ENCODE measurements around the gene SEC14L5.
"Not testable (repeated sequence)": the region's sequence is repeated elsewhere in the genome, so short reads cannot be mapped to it uniquely, and the experiment has no call there.

Gene SEC14L5

DNA sequence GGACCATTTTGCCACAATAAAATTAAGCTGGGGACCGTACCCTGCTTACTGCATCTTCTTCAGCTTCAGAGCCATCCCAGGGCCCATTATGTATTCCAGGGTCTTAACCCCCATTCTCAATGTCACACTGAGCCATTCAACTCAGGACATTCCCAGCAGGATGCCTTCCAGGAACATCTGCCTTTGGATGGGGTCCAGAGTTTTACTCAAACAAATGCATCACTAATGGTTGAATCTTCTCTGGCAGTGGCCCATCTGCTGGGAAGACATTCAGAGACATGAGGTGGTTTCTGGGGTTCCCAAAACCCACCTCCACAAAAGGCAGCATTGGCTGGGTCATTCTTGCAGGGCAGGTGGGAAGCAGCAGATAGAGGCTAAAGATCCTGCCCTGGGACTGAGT lies 3.4 kb upstream of the SEC14L5 start:
- no peak for DNase-seq

DNA sequence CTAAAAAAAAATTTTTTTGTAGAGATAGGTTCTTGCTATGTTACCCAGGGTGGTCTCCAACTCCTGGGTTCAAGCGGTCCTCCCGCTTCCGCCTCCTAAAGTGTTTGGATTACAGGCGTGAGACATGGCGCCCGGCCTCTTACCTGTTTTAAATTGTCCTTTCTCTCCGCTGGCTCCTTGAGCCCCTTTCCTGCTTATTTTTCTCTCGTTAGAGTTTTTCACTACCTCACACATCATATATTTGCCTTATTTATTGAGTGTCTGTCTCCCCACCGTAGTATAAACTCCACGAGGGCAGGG lies 760 bp upstream of the SEC14L5 start:
- DNase-seq: no peak

DNA sequence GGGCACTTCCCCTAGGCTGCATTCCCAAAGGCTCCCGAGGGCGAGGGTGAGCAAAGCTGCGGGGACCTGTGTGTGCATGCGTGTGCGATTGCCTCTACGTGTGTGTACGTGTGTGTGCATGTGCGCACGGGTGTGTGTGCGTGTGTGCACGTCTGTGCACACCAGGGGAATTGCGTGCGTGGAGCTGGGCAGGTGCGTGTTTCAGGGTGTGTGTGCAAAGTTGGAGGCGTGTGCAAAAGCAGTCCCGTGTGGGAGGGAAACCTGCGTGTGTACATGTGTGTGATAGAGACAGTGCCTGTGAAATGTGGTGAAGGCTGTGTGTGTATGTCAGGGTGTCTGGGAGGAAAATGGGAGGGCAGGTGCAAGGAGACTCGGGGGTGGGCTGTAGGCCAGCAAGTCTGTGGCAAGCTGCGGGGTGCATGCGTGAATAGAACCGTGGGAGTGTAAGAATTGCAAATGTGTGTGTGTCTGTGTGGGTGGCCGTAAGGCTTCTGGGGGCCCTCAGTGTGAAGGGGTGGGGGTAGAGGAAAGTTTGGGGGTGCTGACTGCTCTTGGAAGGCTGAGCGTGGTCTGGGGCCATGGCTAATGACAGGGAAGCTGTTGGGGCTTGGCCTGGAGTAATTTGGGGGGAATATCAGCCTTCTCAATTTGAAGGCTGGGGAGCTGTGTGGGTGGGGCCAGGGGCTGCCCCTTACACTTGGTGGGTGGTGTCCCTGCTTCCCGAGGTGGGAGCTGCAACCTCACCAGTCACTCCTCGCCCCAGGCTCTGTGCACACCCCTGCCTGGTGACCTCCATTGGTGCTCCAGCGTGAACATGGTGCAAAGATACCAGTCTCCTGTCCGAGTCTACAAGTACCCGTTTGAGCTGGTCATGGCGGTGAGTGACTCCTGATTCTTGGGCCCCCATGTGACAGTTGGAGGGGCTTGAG lies 644 bp downstream of the SEC14L5 start:
- no peak for DNase-seq

DNA sequence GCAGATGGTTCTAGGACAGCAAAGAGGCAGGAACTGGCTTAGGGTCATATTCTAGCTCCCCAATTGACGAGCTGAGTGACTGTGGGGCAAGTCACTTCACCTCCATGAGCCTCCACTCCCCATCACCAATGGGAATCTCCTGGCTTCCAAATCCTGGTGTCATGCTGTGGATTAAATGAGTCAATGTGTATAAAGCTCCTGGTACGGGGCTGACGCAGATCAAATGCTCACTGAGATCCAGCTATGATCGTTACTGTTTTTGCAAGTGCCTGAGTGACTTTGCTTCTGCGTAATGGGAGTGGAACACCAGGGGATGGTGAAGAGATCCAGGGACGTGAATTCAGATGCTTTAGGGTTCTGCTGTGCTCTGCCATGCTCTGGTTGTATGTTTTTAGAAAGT lies 2.4 kb downstream of the SEC14L5 start:
- DNase-seq: no peak

DNA sequence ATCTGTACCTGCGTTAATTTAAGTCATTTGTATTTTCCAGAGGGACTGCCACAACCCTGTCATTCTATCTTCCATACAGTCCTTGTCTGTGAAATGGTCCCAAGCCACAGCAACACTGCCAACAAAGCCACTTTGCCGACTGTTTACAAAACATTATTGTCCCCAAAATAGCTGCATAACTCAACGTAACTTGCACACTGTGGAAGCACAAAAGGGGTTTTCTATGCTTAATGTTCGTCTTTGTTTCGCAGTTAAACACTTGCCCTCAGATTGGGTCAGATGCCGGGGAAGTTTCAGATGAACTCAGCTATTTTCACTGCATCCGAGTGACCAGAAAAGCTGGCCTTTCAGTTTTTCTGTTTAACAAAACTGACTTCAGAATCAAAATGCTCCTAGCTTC lies 4.6 kb downstream of the SEC14L5 start:
- DNase-seq: no peak

DNA sequence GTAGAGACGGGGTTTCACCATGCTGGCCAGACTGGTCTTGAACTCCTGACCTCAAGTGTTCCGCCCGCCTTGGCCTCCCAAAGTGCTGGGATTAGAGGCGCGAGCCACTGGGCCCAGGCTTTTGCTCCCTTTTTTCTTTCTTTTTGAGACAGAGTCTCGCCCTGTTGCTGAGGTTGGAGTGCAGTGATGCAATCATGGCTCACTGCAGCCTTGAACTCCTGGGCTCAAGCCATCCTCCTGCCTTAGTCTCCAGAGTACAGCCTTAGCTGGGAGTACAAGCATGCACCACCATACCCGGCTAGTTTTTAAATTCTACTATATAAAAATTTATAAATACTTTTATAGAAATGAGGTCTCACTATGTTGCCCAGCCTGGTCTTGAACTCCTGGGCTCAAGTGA lies 5.4 kb downstream of the SEC14L5 start:
- DNase-seq: not testable (repeated sequence)

DNA sequence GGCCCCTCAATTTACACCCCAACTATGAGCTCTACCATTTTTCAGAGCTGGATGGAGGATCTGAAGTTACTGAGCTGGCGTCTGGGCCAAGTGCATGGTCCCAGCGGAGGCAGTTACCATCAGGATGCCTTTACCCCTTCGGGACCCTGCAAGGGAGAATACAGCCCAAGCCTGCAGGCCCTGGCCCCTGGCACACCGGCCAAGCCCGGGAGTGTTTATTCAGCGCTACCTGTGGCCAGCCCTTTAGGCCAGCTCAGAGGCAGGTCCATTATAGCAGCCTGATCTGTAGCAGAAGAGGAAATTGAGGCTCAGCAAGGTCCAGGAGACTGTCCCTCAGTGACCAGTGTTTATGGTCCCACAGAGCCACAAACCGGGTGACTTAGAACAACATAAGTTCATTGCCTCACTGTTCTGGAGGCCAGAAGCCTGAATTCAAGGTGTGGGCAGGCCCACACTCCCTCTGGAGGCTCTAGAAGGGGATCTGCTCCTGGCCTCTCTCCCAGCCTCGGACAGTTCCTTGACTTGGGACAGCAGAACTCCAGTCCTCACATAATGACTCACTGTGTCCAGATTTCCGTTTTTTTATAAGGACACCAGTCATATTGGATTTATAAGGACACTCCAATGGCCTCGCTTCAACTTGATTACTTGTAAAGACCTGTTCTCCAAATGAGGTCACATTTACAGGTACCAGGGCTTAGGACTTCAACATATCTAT lies 8.8 kb downstream of the SEC14L5 start:
- no peak for DNase-seq

DNA sequence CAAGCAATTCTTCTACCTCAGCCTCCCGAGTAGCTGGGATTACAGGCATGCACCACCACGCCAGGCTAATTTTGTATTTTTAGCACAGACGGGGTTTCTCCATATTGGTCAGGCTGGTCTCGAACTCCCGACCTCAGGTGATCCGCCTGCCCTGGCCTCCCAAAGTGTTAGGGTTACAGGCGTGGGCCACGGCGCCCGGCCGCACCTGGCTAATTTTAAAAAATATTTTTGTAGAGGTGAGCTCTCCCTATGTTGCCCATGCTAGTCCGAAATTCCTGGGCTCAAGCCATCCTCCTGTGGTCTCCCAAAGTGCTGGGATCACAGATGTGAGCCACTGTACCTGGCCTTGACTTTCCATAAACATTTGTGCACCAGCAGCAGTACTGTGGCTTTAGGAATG lies 10.1 kb downstream of the SEC14L5 start:
- DNase-seq: not testable (repeated sequence)

DNA sequence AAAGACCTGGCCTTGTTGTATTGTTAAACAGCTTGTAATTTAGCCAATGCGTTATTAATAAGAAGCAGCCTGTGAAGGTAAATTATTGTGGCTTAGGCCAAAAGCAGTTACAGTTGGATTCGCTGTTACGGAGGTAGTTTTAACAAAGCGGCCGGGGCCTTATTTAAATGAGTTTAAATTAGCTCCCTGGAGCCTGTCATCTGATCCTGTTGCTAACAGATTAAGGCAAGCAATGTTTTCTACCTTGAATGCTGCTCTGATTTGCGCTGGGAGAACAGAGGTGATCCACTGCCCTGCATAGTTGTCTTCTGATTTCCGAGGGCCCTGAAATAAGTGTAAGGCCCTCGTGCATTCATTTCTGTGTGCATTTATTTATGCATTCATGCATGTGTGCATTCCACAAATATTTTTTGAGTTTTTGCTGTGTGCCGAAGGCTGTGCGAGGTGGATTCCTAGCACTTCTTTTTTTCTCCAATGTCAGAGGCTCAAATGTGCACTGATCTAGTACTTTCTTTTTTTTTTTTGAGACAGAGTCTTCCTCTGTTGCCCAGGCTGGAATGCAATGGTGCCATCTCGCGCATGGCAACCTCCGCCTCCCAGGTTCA lies 10.9 kb downstream of the SEC14L5 start:
- no peak for DNase-seq

DNA sequence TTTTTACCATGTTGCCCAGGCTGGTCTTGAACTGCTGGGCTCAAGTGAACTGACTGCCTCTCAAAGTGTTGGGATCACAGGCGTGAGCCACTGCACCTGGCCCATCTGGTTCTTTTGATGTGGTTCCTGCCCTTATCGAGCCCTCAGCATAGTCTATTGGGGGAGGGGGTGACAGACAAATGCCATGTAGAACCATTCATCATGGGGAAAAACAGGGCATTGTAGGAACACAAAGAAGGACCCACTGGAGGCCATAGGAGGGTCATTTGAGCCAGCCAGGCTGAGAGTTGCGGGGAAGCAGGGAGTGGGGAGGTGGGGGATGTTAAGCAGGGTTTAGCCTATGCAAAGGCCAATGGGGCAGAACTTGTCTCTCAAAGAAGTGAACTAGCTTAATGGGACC lies 11.9 kb downstream of the SEC14L5 start:
- DNase-seq: no peak

DNA sequence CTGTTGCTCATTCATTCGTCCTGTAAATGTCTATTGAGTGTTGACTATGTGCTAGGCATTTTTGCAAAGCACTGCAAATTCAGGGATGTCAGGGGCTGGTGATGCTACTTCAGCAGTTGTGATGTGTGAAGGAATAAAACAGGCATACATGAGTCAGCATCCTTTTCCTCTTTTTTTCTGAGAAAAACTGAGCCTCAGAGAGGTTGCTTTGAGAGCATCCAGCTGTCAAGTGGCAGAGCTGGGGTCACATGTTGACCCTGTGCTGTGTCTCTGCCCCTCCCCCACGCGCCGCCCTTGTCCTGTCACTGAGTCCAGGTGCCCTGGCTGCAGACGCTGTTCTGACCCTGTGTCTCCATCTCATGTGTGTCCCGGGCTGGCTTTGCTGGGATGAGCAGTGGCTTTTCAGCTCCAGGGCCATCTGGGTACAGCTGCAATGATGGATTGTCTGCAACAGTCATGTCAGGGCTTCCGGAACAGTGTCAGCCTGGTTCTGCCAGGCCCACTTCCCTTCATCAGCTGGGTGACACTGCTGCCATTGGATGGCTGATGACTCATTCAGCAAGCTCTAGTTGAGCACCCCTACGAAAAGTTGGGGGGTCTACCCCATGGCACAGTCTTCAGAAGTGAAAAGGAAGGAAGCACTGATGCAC lies 14.9 kb downstream of the SEC14L5 start:
- DNase-seq: no peak

DNA sequence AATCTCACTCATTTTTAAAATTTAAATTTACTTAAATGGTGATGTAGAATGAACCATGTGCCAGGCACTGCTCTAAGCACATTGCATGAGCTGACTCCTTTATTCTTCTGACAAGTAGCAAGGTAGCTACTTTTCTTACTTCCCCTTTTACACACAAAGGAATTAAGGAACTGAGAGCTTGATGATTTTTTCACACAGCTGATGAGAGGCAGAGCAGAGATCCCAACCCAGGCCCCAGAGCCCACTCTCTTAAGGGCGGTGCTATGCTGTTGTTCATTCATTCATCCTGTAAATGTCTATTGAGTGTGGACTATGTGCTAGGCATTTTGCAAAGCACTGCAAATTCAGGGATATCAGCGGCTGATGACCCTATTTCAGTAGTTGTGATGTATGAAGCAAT lies 17.9 kb downstream of the SEC14L5 start:
- no peak for DNase-seq

DNA sequence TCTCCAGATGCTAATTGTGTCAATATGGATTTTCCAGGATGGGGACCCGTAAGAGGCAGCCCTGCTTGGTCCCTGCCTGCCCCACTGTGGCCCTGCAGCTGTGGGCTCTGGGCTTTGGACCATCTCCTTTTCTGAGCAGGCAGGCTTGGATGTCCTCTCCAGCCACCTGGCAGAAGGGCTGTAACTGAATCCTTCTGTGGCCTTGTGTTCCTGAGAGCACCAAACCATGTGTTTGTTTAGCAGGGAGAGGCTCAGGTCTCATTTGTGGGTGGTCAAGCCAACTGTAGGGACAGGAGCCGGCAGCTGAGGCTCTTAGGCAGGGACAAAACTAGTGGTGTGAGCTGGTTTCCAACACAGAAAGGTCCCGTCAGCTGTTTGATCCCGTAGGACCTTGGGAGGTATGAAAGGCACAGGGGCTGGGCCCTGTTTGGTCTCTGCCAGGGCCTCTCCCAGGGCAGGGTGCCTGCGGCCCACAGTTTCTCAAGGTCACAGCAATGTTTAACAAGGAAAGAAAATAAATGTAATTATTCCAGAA lies 18.5 kb downstream of the SEC14L5 start:
- DNase-seq: no peak

DNA sequence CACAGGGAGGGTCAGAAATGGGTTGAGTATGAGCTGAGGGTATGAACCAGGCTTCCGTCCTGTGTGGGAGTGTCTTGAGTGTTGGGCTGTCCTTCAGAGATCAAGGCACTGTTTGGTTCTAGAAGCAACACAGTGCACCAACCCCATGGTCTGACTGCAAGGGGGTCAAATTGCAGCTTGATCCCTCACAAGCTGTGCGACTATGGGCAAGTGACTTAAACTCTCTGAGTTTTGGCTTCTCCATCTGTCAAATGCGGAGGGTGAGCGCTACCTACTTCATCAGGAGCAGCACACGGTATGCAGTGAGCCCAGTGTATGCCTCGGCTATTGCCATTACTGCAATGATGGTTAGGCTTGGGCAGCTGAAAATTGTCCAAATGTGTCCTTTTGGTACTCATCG lies 21.0 kb downstream of the SEC14L5 start:
- no peak for DNase-seq

DNA sequence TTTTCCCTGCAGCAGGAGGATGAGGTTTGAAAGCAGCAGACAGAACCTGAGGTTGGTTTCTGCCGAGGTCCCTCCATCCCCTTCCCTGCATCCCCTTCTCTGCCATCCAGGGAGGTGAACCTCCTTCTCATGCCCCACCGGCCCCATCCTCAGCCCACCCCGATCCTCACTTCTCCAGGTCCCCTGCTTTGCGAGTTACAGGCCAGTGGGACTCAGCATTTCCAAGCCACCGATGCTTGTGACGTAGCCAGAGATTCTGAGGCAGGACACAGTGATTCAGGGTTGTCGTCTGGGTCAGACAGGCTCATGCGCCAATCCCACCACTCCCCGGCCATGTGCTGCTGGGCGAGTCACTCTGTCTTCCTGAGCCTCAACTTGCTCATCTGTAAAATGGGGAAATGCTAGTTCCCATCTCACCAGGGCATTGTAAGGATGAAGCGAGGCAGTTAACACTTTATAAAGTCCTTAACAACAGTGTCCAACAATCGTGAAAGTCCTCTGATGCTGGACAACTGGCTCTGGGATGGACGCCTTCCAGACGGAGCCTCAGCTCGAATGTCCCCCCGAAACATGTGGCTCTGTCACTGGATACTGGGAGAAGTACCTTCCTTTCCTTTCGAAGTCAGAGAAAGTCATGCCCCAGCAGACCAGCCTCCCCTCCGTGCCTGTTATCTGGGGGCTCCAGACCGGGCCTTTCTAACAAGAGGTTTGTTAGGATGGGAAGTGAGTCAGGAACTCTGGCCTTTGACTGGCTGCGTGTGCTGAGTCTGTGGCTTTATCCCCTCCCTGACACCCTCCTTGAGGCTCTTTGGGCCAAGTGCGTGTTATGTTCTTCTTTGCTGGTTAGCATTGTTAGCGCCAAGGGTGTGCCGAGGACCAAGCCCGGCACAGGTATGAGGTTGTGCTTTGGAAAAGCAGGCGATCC lies 21.9 kb downstream of the SEC14L5 start:
- no peak for DNase-seq

DNA sequence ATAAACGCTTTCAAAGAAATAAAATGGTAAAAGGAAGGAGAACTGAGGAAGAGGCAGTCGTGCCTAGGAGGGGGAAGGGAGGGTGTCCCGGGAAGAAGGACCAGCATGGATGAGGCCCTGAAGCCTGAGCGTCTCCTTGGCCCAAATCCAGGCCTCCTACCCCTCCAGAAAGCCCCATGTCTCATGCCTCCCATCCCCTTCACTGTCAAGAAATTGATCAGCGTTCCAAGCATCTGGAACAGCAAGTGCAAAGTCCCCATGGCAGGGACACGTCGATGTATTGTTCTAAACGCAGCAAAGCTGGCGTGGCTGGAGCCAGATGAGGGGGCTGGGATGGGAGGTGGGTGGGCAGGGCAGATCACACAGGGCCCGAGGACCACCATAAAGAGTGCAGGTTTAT lies 22.6 kb downstream of the SEC14L5 start:
- no peak for DNase-seq

DNA sequence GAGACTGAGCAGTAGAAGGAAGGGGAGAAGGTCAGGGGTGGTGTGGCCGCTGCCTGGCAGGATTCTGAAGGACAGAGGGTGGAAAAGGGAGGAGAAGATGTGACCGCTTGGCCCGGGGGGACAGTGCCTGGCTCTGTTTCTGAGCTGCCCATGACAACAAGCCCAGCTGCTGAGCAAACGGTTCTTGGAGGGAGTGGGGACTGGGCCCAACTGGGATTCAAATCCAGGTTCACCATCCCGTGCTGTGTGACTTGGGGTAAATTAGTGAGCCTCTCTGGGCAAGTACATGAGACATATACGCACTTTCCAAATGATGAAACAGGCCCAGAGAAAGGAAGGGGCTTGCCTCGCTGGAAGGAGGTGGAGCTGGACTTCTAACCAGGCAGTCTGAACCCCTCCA lies 23.3 kb downstream of the SEC14L5 start:
- no peak for DNase-seq

DNA sequence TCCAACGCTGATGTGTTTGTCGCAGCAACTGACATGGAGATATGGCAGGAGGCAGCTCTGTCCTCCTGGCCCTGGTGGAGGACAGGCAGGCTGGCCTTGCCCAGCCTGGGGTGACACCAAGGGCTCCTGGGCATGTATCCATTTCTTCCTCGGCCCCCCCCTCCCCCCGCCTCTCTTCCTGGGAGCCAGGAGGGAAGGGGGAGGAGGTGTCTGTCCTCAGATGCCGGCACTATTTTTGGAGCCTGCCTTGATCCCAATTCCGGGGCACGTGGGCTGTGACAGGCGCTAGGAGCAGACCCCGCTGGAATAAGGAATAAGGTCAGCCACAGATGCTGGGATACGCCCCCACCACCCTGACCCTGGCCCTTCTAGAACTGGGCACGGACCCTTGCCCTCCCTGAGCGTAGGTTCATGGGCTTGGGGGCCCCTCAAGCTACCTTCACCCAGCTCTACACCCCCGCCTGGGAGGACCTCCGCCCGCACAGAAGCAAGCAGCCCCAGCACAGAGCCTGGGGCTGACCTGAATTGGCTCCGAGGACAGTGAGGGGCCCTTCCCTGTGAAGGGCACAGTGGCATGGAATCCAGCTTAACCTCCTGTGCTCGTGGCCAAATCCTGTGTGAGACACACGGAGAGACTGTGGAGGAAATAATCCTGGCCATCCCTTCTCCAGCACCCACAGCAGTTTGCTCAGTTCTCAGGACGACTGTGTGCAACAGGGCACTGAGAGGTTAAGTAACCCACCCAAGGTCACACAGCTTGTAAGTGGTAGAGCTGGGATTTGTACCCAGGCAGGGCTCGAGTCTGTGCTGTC lies 24.1 kb downstream of the SEC14L5 start:
- no peak for DNase-seq

DNA sequence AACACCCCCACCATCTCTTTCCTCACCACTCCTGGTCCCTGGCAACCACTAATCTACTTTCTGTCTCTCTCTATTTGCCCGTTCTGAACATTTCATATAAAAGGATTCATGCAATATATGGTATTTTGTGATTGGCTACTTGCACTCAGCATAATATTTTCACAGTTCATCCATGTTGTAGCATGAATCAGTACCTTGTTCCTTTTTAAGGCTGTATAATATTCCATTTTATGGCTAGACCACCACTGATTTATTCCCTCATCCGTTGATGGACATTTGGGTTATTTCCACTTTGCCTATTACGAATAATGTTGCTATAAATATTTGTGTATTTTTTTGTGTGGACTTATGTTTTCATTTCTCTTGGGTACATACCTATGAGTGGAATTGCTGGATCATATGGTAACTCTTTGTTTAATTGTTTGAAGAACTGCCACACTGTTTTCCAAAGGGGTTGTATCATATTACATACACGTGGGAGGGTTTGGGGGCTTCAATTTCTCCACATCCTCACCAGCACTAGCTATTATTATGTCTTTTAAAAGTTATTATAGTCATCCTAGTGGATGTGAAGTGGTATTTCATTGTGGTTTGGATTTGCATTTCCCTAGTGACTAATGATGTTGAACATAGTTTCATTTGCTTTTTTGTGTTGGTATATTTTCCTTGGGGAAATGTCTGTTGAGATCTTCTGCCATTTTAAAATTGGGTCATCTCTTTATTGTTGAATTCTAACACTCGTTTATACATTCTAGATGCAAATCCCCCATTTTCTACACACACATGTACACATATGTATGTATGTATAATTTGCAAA lies 26.3 kb downstream of the SEC14L5 start:
- no peak for DNase-seq

DNA sequence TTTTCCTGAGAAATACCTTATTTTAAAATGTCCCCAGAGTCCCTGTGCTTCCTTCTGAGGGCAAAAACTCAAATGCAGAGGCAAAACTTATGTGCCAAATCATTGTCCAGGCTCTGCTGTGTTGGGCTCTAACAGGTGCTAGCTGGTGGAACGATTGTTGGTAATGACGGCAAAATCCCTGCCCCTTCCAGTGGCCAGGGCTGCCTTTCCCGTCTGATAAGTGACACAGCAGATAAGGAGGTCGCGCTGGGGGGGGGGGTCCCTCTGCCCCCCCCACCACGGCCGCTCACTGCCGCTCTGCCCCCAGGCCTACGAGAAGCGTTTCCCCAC lies 29.1 kb downstream of the SEC14L5 start:
- no peak for DNase-seq
